ENCODE results near the gene RSKR.

- no peak for TF ChIP-seq CTCF (IDR thresholded peaks at IDR 0.05 in 2 of 3, conservative IDR thresholded peaks at IDR 0.05 in 1 of 3; ENCODE audit: borderline replicate concordance in 1 of 3, insufficient read depth in 1 of 3, low read depth in 2 of 3, low read length in 2 of 3)
- TF ChIP-seq POLR2AphosphoS5 (IDR thresholded peaks at IDR 0.05; ENCODE audit: low read depth, low read length) = no peak
- TF ChIP-seq, protein P1, sequence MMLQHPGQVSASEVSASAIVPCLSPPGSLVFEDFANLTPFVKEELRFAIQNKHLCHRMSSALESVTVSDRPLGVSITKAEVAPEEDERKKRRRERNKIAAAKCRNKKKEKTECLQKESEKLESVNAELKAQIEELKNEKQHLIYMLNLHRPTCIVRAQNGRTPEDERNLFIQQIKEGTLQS (IDR thresholded peaks at IDR 0.05) = no peak
- no peak for TF ChIP-seq EZH2 (IDR thresholded peaks at IDR 0.05)
- no peak for TF ChIP-seq EZH2phosphoT487 (IDR thresholded peaks at IDR 0.05; ENCODE audit: borderline replicate concordance)
- TF ChIP-seq MAX (IDR thresholded peaks at IDR 0.05) = no peak
- TF ChIP-seq POLR2A (IDR thresholded peaks at IDR 0.05; ENCODE audit: borderline replicate concordance, extremely low read depth, insufficient read depth, insufficient read length) = no peak
- TF ChIP-seq SIN3A (IDR thresholded peaks at IDR 0.05; ENCODE audit: low read depth) = no peak
- TF ChIP-seq SP1 (IDR thresholded peaks at IDR 0.05; ENCODE audit: low read depth) = no peak
- TF ChIP-seq, protein P2, sequence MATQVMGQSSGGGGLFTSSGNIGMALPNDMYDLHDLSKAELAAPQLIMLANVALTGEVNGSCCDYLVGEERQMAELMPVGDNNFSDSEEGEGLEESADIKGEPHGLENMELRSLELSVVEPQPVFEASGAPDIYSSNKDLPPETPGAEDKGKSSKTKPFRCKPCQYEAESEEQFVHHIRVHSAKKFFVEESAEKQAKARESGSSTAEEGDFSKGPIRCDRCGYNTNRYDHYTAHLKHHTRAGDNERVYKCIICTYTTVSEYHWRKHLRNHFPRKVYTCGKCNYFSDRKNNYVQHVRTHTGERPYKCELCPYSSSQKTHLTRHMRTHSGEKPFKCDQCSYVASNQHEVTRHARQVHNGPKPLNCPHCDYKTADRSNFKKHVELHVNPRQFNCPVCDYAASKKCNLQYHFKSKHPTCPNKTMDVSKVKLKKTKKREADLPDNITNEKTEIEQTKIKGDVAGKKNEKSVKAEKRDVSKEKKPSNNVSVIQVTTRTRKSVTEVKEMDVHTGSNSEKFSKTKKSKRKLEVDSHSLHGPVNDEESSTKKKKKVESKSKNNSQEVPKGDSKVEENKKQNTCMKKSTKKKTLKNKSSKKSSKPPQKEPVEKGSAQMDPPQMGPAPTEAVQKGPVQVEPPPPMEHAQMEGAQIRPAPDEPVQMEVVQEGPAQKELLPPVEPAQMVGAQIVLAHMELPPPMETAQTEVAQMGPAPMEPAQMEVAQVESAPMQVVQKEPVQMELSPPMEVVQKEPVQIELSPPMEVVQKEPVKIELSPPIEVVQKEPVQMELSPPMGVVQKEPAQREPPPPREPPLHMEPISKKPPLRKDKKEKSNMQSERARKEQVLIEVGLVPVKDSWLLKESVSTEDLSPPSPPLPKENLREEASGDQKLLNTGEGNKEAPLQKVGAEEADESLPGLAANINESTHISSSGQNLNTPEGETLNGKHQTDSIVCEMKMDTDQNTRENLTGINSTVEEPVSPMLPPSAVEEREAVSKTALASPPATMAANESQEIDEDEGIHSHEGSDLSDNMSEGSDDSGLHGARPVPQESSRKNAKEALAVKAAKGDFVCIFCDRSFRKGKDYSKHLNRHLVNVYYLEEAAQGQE (IDR thresholded peaks at IDR 0.05; ENCODE audit: low read depth) = no peak
- no peak for TF ChIP-seq TCF7L2 (IDR thresholded peaks at IDR 0.05; ENCODE audit: borderline replicate concordance, extremely low read depth, insufficient read depth, insufficient read length)
- TF ChIP-seq ZFX (IDR thresholded peaks at IDR 0.05) = no peak
Measured at GRCh38 chr17:28645576-28645939, 31.6 kb upstream of the RSKR start.

All from HCT116 (cell line).